NK-92 (cell line): ENCODE measurements around the gene ATF3.

Experiments used
- DNase-seq: peaks from one replicate; lab custom pipeline; 2025; ENCODE audit not compliant: unreplicated experiment; lab: John Stamatoyannopoulos, UW

The ATF3 gene

DNA sequence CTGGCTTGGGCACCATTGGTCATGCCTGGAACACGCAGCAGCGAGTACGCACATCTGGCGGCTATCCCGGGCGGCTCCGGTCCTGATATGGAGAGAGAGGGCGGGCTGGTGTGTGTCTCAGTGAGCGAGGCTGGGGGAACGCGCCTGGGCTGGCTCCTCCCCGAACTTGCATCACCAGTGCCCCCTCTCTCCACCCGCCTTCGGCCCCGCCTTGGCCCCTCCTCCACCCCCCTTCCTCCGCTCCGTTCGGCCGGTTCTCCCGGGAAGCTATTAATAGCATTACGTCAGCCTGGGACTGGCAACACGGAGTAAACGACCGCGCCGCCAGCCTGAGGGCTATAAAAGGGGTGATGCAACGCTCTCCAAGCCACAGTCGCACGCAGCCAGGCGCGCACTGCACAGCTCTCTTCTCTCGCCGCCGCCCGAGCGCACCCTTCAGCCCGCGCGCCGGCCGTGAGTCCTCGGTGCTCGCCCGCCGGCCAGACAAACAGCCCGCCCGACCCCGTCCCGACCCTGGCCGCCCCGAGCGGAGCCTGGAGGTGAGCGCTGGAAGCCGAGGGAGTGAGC lies at the start of gene ATF3:
Gene ATF3 (plus strand): TSS at position 370 of the 567 bp plus-strand sequence. CDS start 6,261 bp downstream, outside the sequence.
- DNase-seq, result no peak

DNA sequence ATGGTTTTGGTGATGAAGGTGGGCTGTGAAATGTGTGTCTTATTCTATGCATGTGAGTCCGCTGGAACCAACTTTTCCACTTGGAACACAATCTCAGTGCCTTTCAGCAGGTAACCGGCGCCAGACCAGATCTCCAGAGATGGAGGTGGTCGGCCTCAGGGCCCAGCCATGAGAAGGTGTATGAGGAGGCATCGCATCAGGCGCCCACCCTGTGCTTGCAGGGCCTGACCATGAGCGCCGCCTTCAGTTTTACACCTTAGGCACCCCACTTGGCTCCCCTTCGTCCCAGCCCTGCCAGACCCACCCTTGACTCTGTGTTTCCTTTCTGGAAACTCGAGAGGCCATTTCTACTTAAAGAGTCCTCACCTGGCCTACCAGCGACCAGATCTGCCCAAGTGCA lies 48.6 kb upstream of the ATF3 start:
- no peak for DNase-seq

DNA sequence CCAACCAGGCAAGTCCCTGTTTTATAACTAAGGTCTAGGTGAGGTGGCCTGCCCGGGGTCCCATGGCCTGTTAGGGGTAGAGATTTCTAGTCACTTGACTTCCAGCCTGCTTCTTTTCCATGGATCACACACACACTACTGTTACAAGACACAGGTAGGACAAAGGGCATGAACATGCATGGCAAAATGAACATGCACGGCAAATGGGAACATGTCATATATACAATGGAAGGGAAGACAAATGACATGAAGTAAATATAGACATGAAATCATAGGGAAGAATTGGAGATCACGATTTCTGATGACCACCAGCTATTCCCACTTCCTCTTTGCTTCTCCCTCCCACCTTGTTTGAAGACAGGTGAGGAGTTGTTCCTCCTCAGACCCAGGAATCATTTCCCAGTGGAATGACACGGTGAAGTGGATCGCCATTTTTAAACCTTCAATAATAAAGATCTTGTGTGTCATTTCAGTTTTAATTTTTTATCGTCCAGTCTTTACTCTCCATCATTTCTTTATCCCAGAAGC lies 47.6 kb upstream of the ATF3 start:
- no peak for DNase-seq

- DNase-seq, result no peak
Observed at GRCh38 chr1:212561501-212561931, 47.0 kb upstream of the ATF3 start.

DNA sequence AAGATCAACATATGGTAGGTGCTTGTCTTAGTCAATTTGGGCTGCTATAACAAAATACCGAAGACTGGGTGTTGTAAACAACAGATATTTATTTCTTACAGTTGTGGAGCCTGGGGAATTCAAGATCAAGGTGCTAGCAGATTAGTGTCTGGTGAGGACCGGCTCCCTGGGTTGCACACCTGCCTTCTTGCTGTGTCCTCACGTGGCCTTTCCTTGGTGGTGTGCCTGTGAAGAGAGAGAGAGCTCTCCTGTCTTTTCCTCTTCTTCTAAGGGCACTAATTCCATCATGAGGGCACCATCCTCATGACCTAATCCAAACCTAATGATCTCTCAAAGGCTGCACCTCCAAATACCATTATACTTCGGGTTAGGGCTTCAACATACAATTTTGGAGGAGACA lies 45.8 kb upstream of the ATF3 start:
- no peak for DNase-seq

DNA sequence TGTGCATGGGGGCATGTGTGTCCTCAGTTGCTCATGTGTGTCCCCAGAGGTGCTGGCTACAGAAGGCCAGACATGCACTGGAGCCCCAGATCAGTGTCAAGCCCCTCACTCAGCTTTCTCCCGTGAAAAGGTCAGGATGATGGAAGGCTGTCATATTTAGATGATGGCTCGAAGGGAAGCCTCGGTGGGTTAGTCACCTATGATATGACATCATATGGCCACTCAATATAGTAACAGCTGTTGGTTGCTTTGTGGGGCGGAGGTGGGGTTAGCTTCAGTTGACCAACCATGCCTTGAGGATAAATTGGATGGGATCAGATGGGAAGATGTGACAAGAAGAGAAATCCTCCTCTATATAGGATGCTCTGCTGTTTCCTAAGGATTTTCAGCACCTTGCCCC lies 43.5 kb upstream of the ATF3 start:
- no peak for DNase-seq

DNA sequence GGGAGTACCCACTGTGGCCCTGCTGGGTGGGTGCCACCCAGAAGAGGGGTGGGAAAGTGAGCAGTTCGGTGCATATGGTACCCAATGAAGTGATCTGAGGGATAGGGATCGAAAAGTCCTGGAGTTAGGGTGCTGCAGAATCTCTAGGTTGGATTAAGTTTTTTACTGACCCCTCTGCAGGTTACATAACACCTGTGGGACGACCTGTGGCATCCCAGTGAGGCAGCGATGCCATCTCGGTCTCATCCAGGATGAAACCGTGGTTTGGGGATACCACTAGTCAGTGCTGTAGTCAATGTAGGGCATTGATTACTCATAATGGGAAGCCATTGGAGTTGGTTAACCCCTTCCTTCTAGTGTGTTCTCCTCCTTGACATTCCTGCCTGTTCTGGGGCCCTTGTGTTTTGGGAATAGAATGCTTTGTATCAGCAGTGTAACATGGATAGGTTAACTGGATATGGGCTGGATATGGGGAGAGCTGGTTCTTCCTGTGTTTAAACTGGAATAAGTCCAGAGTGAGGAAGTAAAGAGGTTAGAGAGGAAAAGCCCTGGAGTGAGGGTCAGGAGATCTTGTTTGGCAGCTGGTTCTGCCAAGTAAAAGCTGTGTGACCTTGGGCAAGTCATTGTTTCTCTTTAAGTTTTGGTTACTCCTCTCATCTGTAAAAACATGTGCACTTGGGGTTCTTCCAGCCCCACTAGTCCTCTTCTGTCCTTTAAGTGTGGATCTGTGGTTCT lies 42.8 kb upstream of the ATF3 start:
- DNase-seq, result no peak

DNA sequence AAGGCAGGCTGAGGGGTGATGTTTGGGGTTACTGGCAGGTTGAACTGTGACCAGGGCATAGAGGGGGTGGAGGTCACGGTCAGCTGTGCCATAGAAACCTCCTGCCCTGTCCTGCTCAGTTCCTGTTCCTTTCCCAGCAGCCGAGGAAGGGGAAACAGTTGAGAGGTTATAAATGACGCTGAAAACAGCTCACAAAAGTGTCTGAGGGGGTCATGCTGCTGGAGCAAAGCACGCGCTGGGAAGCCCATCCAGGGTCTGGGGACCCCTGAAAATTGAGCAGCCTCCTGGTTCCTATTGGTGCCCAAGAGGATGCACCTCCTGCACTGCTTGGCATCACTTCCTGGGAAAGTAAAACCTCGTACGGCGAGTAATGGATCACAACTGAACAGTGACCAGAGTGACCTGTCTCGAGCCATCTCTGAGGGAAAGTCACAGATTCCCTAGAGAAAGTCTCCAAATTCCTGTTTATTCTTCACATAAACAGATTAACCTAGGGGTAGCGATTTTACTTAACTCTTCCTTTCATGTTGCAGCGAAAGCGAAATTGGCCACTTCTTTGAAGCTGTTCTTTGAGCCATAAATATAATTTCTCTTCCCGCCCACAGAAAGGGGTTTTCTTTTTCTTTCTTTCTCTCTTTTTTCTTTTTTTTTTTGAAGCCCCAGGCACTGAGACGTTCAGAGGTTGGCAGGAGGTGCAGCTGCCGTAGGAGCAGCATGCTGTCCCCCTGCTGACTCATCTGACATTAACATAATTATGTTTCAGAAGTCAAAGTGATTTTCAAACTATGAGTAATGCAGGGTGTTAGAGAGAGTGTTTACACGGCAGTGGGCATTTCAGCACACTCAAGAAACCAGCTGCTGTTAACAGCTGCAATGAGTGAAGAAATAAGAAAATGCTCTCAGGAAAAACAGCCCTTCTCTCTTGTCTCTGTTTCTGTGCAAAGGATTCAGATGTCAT lies 41.8 kb upstream of the ATF3 start:
- DNase-seq, result no peak

GRCh38 chr1:212567638-212568037 lies 40.9 kb upstream of the ATF3 start:
- no peak for DNase-seq

GRCh38 chr1:212568978-212569537 lies 39.5 kb upstream of the ATF3 start:
- no peak for DNase-seq

DNA sequence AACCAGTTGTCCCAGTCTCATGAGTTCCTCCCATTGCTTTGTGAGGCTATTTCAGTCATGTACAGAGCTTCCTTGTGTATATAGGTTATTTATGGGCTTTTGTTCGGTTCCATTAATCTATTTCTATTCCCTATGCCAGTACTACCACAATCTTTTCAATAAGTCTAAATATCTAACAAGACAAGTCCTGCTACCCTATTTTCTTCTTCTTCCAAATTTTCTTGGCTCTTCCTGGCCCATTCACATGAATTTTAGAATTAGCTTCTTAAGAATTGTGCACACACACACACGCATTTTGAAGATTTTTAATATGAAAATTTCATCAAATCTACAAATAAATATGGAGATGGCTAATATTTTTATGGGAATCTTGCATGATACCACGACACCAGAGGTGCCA lies 33.8 kb upstream of the ATF3 start:
- DNase-seq, result no peak

- DNase-seq, result no peak
Observed at GRCh38 chr1:212575333-212575732, 33.2 kb upstream of the ATF3 start.

GRCh38 chr1:212578041-212578440 lies 30.5 kb upstream of the ATF3 start:
- DNase-seq, result no peak

DNA sequence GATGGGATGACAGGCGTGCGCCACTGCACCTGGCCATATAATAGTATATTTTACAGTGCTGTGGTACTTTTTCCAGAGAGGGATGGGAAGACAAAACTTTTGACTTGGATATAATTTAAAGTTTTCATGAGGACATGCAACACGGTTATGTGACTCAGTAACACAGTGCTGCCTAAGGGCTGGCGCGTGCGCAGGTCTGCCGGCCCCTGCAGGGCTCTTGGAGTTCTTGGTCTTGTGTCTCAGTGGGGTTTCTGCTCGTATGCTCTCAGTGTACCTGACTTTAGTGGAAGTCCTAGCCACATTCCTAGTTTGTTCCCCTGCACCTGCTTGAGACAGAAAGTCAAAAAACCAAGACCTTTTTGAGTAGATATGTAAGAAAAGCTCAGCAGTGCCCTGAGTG lies 27.5 kb upstream of the ATF3 start:
- no peak for DNase-seq

DNA sequence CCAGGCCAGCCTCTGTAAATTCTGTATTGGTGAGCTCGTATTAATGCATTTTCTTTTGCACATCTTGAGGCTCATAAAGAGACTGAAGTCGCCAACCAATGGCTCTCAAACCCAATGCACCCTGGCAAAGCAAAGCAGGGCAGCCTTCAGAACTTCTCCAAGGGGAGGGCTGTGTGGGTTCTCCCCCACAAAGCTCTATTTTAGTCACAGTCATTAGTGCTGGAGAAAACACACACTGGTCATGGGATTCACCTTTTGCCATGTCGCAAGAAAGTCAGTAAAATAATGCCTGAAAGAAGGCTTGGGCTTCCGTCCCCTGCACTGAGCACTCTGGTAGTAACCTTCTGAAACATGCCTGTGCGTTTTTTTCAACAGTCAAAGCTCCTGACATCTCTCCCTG lies 26.3 kb upstream of the ATF3 start:
- no peak for DNase-seq

- no peak for DNase-seq
Observed at GRCh38 chr1:212582808-212583615, 25.5 kb upstream of the ATF3 start.

DNA sequence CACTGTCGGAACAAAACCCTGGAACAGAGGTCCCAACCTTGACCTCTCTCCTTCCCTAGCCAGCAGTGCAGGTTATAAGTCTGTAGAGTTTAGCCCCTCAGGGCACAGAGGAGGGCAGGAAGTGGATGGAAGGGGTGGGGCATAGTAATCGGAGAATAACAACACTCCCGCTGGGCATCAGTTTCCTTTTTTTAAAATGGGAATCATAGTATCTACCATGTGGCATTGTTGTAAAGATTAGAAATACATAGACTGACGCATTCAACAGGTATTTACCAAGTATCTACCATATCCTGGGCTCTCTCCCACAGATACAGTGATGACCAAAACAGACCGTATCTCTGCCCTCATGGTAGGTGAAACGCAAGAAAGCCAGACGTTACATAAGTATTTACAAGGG lies 24.9 kb upstream of the ATF3 start:
- no peak for DNase-seq

DNA sequence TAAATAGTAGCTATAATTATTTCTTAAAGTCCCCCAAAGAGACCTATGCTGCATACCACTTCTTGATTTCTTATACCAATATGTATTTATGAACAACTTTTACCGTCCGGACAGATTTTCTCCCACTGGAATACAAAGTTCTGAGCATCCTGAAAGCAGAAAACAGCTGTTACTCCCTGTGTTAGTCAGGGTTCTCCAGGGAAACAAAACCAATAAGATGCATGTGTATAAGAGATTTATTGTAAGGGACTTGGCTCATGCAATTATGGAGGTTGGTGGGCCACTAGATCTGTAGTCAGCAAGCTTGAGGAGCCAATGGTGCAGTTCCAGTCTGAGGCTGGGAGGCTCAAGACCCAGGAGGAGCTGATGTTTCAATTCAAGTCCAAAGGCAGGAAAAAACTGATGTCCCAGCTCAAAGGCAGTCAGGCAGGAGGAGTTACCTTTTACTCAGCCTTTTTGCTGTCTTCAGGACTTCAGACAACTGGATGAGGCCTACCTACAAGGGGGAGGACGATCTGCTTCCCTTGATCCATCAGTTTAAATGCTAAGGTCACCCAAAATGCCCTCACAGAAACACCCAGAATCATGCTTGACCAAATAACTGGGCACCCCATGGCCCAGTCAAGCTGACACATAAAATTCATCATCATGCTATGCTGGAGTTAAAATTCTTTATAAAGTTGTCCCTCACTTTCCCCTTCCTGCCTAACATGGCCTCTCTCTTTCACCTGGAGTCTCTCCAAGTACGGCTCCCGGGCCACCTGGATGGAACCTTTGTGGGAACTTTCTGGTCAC lies 24.3 kb upstream of the ATF3 start:
- DNase-seq, result no peak

GRCh38 chr1:212585210-212585609 lies 23.4 kb upstream of the ATF3 start:
- DNase-seq, result no peak
